ENCODE results near the gene SRC.

DNA sequence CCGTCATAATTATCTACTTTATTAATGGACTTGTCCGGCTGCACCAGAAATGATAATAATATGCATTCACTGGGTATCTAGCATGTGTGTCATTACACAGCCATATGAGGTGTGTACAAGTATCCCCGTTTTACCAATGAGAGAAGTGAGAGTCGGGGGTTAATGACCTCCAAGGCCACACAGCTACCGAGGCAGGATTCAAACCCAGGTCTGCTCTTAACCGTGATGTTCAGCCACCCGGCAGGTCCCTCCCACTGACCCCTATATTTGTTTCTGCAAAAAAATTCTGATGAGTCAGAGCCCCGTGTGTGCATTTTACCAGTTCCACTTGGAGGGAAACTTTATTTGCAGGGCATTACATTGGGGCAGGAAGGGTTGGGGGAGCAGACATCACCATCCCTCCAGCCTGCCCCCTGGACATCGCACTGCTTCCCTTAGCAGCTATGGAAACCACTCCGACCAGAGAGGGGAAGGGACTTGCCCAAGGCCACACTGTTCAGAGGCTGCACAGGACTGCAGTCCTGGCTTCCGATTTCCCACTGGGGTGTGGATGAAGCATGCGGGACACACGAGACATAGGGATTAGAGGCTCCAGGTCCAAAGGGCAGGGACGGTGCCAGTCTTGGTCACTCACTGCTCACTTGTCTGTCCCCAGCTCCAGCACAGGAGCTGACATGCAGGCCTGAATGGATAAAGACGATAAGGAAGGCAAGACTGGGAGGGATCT, 10.1 kb upstream of the SRC start:
- TF ChIP-seq, protein P1, sequence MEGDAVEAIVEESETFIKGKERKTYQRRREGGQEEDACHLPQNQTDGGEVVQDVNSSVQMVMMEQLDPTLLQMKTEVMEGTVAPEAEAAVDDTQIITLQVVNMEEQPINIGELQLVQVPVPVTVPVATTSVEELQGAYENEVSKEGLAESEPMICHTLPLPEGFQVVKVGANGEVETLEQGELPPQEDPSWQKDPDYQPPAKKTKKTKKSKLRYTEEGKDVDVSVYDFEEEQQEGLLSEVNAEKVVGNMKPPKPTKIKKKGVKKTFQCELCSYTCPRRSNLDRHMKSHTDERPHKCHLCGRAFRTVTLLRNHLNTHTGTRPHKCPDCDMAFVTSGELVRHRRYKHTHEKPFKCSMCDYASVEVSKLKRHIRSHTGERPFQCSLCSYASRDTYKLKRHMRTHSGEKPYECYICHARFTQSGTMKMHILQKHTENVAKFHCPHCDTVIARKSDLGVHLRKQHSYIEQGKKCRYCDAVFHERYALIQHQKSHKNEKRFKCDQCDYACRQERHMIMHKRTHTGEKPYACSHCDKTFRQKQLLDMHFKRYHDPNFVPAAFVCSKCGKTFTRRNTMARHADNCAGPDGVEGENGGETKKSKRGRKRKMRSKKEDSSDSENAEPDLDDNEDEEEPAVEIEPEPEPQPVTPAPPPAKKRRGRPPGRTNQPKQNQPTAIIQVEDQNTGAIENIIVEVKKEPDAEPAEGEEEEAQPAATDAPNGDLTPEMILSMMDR (IDR thresholded peaks at IDR 0.05; ENCODE audit: extremely low read depth in 1 of 2, insufficient read depth in 1 of 2, low read depth in 1 of 2, low read length in 2 of 2), result no peak
- TF ChIP-seq EZH2 (IDR thresholded peaks at IDR 0.05; ENCODE audit: borderline replicate concordance, low read depth, low read length, severe bottlenecking), result no peak
- no peak for TF ChIP-seq POLR2A (IDR thresholded peaks at IDR 0.05; ENCODE audit: low read depth, low read length)
- no peak for TF ChIP-seq JUN (IDR thresholded peaks at IDR 0.05; ENCODE audit: borderline replicate concordance, insufficient read depth, insufficient read length, low read depth)
- TF ChIP-seq POLR2AphosphoS5 (IDR thresholded peaks at IDR 0.05; ENCODE audit: insufficient read depth, low read depth, low read length), result no peak
- no peak for TF ChIP-seq FOS (IDR thresholded peaks at IDR 0.05; ENCODE audit: borderline replicate concordance, insufficient read depth, low read length)

Measured in endothelial cell of umbilical vein (primary cell).